Stimulated activated CD8-positive, alpha-beta memory T cell treated with anti-CD3 and anti-CD28 coated beads, Interleukin-15, amount 100 ng/mL, for 4 hours (primary cell): ENCODE measurements around the gene COL3A1.

ENCODE experiments used
- DNase-seq, 2 donors: peaks; one replicate each; pipeline ENCODE4 v3.0.0-alpha.2; 2020; ENCODE audit warnings: low read depth in 2 of 2

The COL3A1 gene

GRCh38 chr2:189015359-189015758, 41.2 kb downstream of the COL3A1 start:
- DNase-seq: no peak

- DNase-seq: no peak
Observed at GRCh38 chr2:189016311-189016861, 42.2 kb downstream of the COL3A1 start.

- DNase-seq: no peak
Observed at GRCh38 chr2:189018631-189019030, 44.5 kb downstream of the COL3A1 start.

GRCh38 chr2:189020179-189020578, 46.0 kb downstream of the COL3A1 start:
- DNase-seq: no peak

GRCh38 chr2:189022053-189022481, 47.9 kb downstream of the COL3A1 start:
- no peak for DNase-seq

- DNase-seq: no peak
Observed at GRCh38 chr2:189022492-189022891, 48.3 kb downstream of the COL3A1 start.

GRCh38 chr2:189024901-189025618, 50.9 kb downstream of the COL3A1 start:
- no peak for DNase-seq

GRCh38 chr2:189037518-189037917, 63.3 kb downstream of the COL3A1 start:
- DNase-seq: no peak

- no peak for DNase-seq
Observed at GRCh38 chr2:189045836-189046235, 71.7 kb downstream of the COL3A1 start.

GRCh38 chr2:189046320-189046719, 72.1 kb downstream of the COL3A1 start:
- no peak for DNase-seq

GRCh38 chr2:189047171-189047888, 73.2 kb downstream of the COL3A1 start:
- no peak for DNase-seq

GRCh38 chr2:189048189-189048588, 74.0 kb downstream of the COL3A1 start:
- DNase-seq: no peak

- DNase-seq: no peak
Observed at GRCh38 chr2:189049709-189050164, 75.6 kb downstream of the COL3A1 start.

- no peak for DNase-seq
Observed at GRCh38 chr2:189050165-189050712, 76.1 kb downstream of the COL3A1 start.

- DNase-seq: no peak
Observed at GRCh38 chr2:189056200-189057106, 82.3 kb downstream of the COL3A1 start.

GRCh38 chr2:189057316-189057715, 83.1 kb downstream of the COL3A1 start:
- DNase-seq: no peak

- no peak for DNase-seq
Observed at GRCh38 chr2:189060096-189060642, 86.0 kb downstream of the COL3A1 start.
